GM12878 (cell line): ENCODE data around the gene TMPRSS15.

Experiments used
- CTCF ChIP-seq, 3 experiments: IDR thresholded peaks in 2 of 3; conservative IDR thresholded peaks in 1 of 3; 2 replicates each; pipeline ENCODE4 v1.5.1; 2011; ENCODE audit warnings: low read depth in 3 of 3, low read length in 3 of 3, mild to moderate bottlenecking in 3 of 3, control low read depth in 2 of 3, moderate library complexity in 2 of 3, inconsistent platforms in 1 of 3, mixed read lengths in 1 of 3; ENCODE audit not compliant: control insufficient read depth in 2 of 3, insufficient read depth in 1 of 3; ENCODE audit errors: extremely low read depth in 1 of 3
- NFYB ChIP-seq: IDR thresholded peaks from 2 replicates; pipeline ENCODE4 v1.6.1; 2011; ENCODE audit warnings: low read depth, mild to moderate bottlenecking, low read length, improper control_type of control experiment, moderate library complexity; ENCODE audit not compliant: insufficient read depth
- ZBTB11 ChIP-seq: fragments of 450-650 bp; formaldehyde crosslinking; IDR thresholded peaks from 2 replicates; pipeline ENCODE4 v1.5.0; 2022; ENCODE audit warnings: mild to moderate bottlenecking, missing genetic modification characterization

- TF ChIP-seq ZBTB11 = no peak
- TF ChIP-seq NFYB = no peak
- no peak for TF ChIP-seq CTCF (IDR thresholded peaks at IDR 0.05 in 2 of 3, conservative IDR thresholded peaks at IDR 0.05 in 1 of 3; ENCODE audit: control insufficient read depth in 2 of 3, extremely low read depth in 1 of 3, insufficient read depth in 1 of 3, low read depth in 3 of 3, low read length in 3 of 3)
Observed at GRCh38 chr21:18373606-18374005, 30.0 kb downstream of the TMPRSS15 start.
